ENCODE measurements around the gene RPL27A. TPM values are rescaled to one million over a fixed set of nuclear protein-coding genes. Genes with fewer than 3 reads are reported as not detected.

The RPL27A gene
- total and polyA plus RNA-seq, 2 of the 8 experiments (the other 6 are each of a cell fraction or from before 2014, with no cell fraction given): 1,756 to 1,777 TPM

- Histone ChIP-seq H3K4ac (replicated peaks; ENCODE audit: insufficient read length, low read depth, low read length) (no peak overlapping the region), H2BK12ac (ENCODE audit: low read depth, low read length) (no peak overlapping the region), H2BK120ac (replicated peaks; ENCODE audit: low read depth, low read length) (no peak overlapping the region), H4K20me1 (replicated peaks in 1 of 2; ENCODE audit: control insufficient read depth in 1 of 2, insufficient read depth in 2 of 2, low read length in 2 of 2) (peaks cover 0 to 14% of the 10 kb centered on the region in 2 experiments), H3K79me1 (ENCODE audit: low read depth, low read length) (0 out of 2 replicates have a peak, but pooled peaks cover 4% of the 10 kb centered on the region), H3K14ac (ENCODE audit: insufficient read length) (no peak overlapping the region), H3K9me3 (ENCODE audit: insufficient read depth in 2 of 2, low read depth in 1 of 2, low read length in 1 of 2) (no peaks in the 10 kb centered on the region), H3K18ac (ENCODE audit: extremely low read depth, low read length) (no peak overlapping the region), H3K9ac (replicated peaks in 1 of 4; ENCODE audit: extremely low read depth in 1 of 4, low read depth in 3 of 4, low read length in 3 of 4) (no peak overlapping the region), H4K5ac (ENCODE audit: insufficient read length, low read depth, low read length) (no peak overlapping the region), H4K91ac (replicated peaks; ENCODE audit: insufficient read length, low read length) (no peak overlapping the region), H3K79me2 (ENCODE audit: control insufficient read depth in 1 of 2, insufficient read depth in 2 of 2, low read length in 2 of 2) (peaks cover 8 to 40% of the 10 kb centered on the region in 2 experiments), H3K36me3 (ENCODE audit: control insufficient read depth in 2 of 4, insufficient read depth in 4 of 4, low read length in 3 of 4) (peaks cover 17 to 46% (median 33%) of the 10 kb centered on the region in 4 experiments), H3K56ac (replicated peaks; ENCODE audit: insufficient read length, low read depth, low read length) (no peak overlapping the region), H2BK15ac (ENCODE audit: low read length) (no peak overlapping the region), H2AK5ac (ENCODE audit: low read depth, low read length) (no peak overlapping the region), H2AFZ (ENCODE audit: low read length) (no peak overlapping the region), H2BK5ac (ENCODE audit: low read depth, low read length) (no peak overlapping the region), H3K4me1 (replicated peaks in 1 of 4; ENCODE audit: control insufficient read depth in 3 of 4, insufficient read depth in 4 of 4, low read length in 3 of 4) (peaks cover 0 to 15% (median 8%) of the 10 kb centered on the region in 4 experiments; a peak in 4 of 7 replicates), H4K8ac (ENCODE audit: extremely low read depth, insufficient read depth, low read length) (no peak overlapping the region), H3K4me3 (ENCODE audit: extremely low read depth in 1 of 4, insufficient read depth in 2 of 4, low read depth in 3 of 4, low read length in 4 of 4) (peak overlapping the region in 1 of 4 experiments; percentile 97; a peak in 2 of 8 replicates), H3K27ac (ENCODE audit: low read depth, low read length) (0 out of 2 replicates have a peak overlapping the region, but pooled peaks have one; percentile 7), H3K27me3 (replicated peaks in 1 of 4; ENCODE audit: control insufficient read depth in 3 of 4, extremely low read depth in 1 of 4, insufficient read depth in 3 of 4, low read length in 3 of 4) (no peaks in the 10 kb centered on the region), H3K4me2 (ENCODE audit: insufficient read depth in 1 of 2, low read depth in 2 of 2, low read length in 2 of 2) (peak overlapping the region in 1 of 2 experiments; percentile 99; a peak in 2 of 4 replicates), H2BK20ac (ENCODE audit: low read length) (no peak overlapping the region), H3K23me2 (ENCODE audit: low read depth, low read length) (peaks cover 14% of the 10 kb centered on the region), H3K23ac (ENCODE audit: insufficient read length) (no peak overlapping the region)
- no peak for TF ChIP-seq SAP30 (IDR thresholded peaks at IDR 0.05; ENCODE audit: insufficient read depth, insufficient replicate concordance, low read length)
- peak; percentile 14 to 56; a peak in 2 of 3 replicates for TF ChIP-seq POLR2A (IDR thresholded peaks at IDR 0.05; ENCODE audit: control extremely low read depth in 1 of 2, low read depth in 2 of 2, low read length in 2 of 2)
- POLR2A ChIA-PET (ENCODE audit: partially characterized antibody): interaction anchor here (0.7 to 10.7 kb wide), 17 partner anchors 9 to 479 kb away, joined by 3 to 248 read pairs (median 4); partner anchors contain the start of gene AKIP1
- DNase-seq (ENCODE audit: low read depth in 1 of 2, low spot score in 2 of 2): no peak
- WGBS, 2 experiments (ENCODE audit: extremely low coverage in 1 of 2, insufficient coverage in 1 of 2, insufficient read length in 1 of 2, insufficient replicate concordance in 2 of 2, low coverage in 1 of 2, low lambda C conversion rate in 2 of 2, missing lambda C conversion rate in 1 of 2): 94% methylated on average over 7 of the region's 7 CpGs; no CpG with 5 or more reads in 1 of the 2 experiments
- CTCF ChIA-PET (ENCODE audit: partially characterized antibody): no interaction called here
- FAIRE-seq: no peak
Observed at GRCh38 chr11:8685306-8685705, 2.7 kb downstream of the RPL27A start.

All from H1 (cell line).